SK-N-SH treated with all-trans-retinoic acid at 6 μM for 48 hours (cell line): ENCODE data around the gene RAET1G.

ENCODE experiments used
- CSDC2 ChIP-seq: fragments of 250-450 bp; sonication (Bioruptor Pico); IDR thresholded peaks from 2 replicates; pipeline ENCODE4 v1.5.0; 2020; ENCODE audit warnings: mild to moderate bottlenecking, moderate library complexity

Gene RAET1G

DNA sequence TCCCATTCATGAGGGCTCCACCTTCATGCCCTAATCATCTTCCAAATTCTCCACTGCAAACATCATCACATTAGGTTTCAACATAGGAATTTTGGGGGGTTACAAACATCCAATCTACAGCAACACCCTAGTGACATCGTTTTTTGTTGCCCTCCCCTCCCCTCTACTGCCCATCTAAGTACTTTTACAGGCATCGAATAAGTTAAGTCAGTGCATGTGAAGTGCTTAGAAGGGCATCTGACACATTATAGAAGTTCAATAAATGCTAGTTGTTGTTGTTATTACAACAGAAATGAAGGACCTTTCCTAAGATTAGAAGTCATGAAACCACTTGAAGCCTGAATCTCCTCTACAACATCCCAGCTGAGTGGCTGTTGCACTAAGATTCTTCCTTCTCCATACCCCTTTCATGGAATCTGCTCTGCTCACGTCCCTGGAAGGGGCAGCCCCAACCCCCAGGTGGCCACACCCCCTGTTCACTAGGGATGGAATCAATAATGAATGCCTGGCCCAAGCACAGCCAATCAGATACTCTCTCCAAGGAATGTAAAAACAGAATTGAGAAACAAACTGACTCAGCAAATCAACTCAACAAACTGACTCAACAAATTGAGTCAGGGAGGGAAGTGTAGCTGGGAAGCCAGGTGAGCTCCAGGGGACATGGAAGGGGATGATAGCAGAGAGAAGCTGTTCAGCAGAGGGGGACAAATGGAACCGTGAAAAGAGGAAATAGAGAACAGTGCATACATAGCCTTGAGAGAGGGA lies 54.9 kb downstream of the RAET1G start (continued):
- no peak for TF ChIP-seq CSDC2 (CRISPR knock-in tag)
